HepG2 (cell line): ENCODE results near the gene CLDN3. TPM values are rescaled to one million over a fixed set of nuclear protein-coding genes. Genes with fewer than 3 reads are reported as not detected.

ENCODE experiments used
- ARHGAP35 ChIP-seq: sonication (generic); formaldehyde crosslinking; IDR thresholded peaks from 2 replicates; pipeline ENCODE4 v1.9.0; 2022; ENCODE audit warnings: mild to moderate bottlenecking, inconsistent platforms, moderate library complexity, missing genetic modification reagents, borderline replicate concordance
- ARNT2 ChIP-seq: sonication (generic); formaldehyde crosslinking; IDR thresholded peaks from 2 replicates; pipeline ENCODE4 v1.8.0; 2022; ENCODE audit warnings: mild to moderate bottlenecking, low read depth, missing genetic modification reagents, moderate library complexity
- ATF5 ChIP-seq: sonication (generic); formaldehyde crosslinking; IDR thresholded peaks from 2 replicates; pipeline ENCODE4 v1.4.0; 2020; ENCODE audit warnings: mild to moderate bottlenecking, low read depth, missing genetic modification reagents
- DMTF1 ChIP-seq: sonication (generic); formaldehyde crosslinking; IDR thresholded peaks from 2 replicates; pipeline ENCODE4 v1.4.0; 2020; ENCODE audit warnings: mild to moderate bottlenecking, missing genetic modification reagents
- E2F1 ChIP-seq: sonication (generic); formaldehyde crosslinking; IDR thresholded peaks from 2 replicates; pipeline ENCODE4 v1.5.0; 2020; ENCODE audit warnings: missing genetic modification reagents
- FOXO1 ChIP-seq: sonication (generic); formaldehyde crosslinking; IDR thresholded peaks from 2 replicates; pipeline ENCODE4 v1.4.0; 2020; ENCODE audit warnings: missing genetic modification reagents
- HOXA3 ChIP-seq: sonication (generic); formaldehyde crosslinking; IDR thresholded peaks from 2 replicates; pipeline ENCODE4 v1.5.0; 2020; ENCODE audit warnings: missing genetic modification reagents
- MLLT10 ChIP-seq: sonication (generic); formaldehyde crosslinking; IDR thresholded peaks from 2 replicates; pipeline ENCODE4 v1.4.0; 2020; ENCODE audit warnings: missing genetic modification reagents
- PAF1 ChIP-seq: IDR thresholded peaks from 2 replicates; pipeline ENCODE4 v1.6.1; 2016; ENCODE audit warnings: missing genetic modification reagents, missing compliant biosample characterization
- PPARG ChIP-seq: conservative IDR thresholded peaks from 2 replicates; pipeline ENCODE4 v1.6.1; 2016; ENCODE audit warnings: missing biosample characterization, missing genetic modification reagents
- ZBTB20 ChIP-seq: sonication (generic); formaldehyde crosslinking; IDR thresholded peaks from 2 replicates; pipeline ENCODE4 v1.8.1; 2023; ENCODE audit warnings: missing genetic modification reagents, low read depth, mild to moderate bottlenecking, borderline replicate concordance
- ZFP36L2 ChIP-seq: sonication (generic); formaldehyde crosslinking; IDR thresholded peaks from 2 replicates; pipeline ENCODE4 v1.4.0; 2020; ENCODE audit warnings: missing genetic modification reagents
- ZNF136 ChIP-seq: sonication (generic); formaldehyde crosslinking; IDR thresholded peaks from 2 replicates; pipeline ENCODE4 v1.8.1; 2022; ENCODE audit warnings: low read depth, mild to moderate bottlenecking, moderate library complexity, missing genetic modification reagents
- ZNF143 ChIP-seq: sonication (generic); formaldehyde crosslinking; IDR thresholded peaks from 2 replicates; pipeline ENCODE4 v1.4.0; 2020; ENCODE audit warnings: missing genetic modification reagents
- ZNF44 ChIP-seq: sonication (generic); formaldehyde crosslinking; IDR thresholded peaks from 2 replicates; pipeline ENCODE4 v1.5.1; 2020; ENCODE audit warnings: mild to moderate bottlenecking, missing genetic modification reagents
- ZNF512B ChIP-seq: sonication (generic); formaldehyde crosslinking; IDR thresholded peaks from 2 replicates; pipeline ENCODE4 v1.5.1; 2020; ENCODE audit warnings: missing genetic modification reagents, mild to moderate bottlenecking, borderline replicate concordance
- ZNF713 ChIP-seq: sonication (generic); formaldehyde crosslinking; IDR thresholded peaks from 2 replicates; pipeline ENCODE4 v1.4.0; 2020; ENCODE audit warnings: mild to moderate bottlenecking, missing genetic modification reagents
- polyA plus RNA-seq, 8 experiments: library from polyadenylated mRNA; depleted of rRNA in 3 of 8; stranded (reverse) in 7 of 8; unstranded in 1 of 8; fragments of >200 nt; fragmentation: Illumina TruSeq in 4 of 8; extraction: Trizol in 4 of 8; gene quantifications; 2 replicates each; pipeline versions ENCODE4 v1.2.1 to v1.2.3, GENCODE V29; 2011 to 2016; ENCODE audit warnings: low read depth in 4 of 8, missing spikeins in 1 of 8, mixed read lengths in 1 of 8; ENCODE audit not compliant: insufficient read depth in 1 of 8
- total RNA-seq, 5 experiments: library from RNA; depleted of rRNA; stranded (reverse); fragments of >200 nt; fragmentation: Illumina TruSeq; extraction: Trizol; gene quantifications; 2 replicates each; pipeline ENCODE4 v1.2.3, GENCODE V29; 2016; ENCODE audit warnings: low read depth in 1 of 5
- TF ChIP-seq, protein P1 (sequence below): sonication (generic); formaldehyde crosslinking; conservative IDR thresholded peaks from 2 replicates; pipeline ENCODE4 v1.8.0; 2022; ENCODE audit warnings: mild to moderate bottlenecking, moderate library complexity, missing genetic modification reagents
- TF ChIP-seq, protein P2 (sequence below): IDR thresholded peaks from 2 replicates; pipeline ENCODE4 v1.6.1; 2016

CLDN3 gene
- total and polyA plus RNA-seq, 2 of the 13 experiments (the other 11 are each of a cell fraction or from before 2014, with no cell fraction given), result 0.31 to 0.51 TPM

DNA sequence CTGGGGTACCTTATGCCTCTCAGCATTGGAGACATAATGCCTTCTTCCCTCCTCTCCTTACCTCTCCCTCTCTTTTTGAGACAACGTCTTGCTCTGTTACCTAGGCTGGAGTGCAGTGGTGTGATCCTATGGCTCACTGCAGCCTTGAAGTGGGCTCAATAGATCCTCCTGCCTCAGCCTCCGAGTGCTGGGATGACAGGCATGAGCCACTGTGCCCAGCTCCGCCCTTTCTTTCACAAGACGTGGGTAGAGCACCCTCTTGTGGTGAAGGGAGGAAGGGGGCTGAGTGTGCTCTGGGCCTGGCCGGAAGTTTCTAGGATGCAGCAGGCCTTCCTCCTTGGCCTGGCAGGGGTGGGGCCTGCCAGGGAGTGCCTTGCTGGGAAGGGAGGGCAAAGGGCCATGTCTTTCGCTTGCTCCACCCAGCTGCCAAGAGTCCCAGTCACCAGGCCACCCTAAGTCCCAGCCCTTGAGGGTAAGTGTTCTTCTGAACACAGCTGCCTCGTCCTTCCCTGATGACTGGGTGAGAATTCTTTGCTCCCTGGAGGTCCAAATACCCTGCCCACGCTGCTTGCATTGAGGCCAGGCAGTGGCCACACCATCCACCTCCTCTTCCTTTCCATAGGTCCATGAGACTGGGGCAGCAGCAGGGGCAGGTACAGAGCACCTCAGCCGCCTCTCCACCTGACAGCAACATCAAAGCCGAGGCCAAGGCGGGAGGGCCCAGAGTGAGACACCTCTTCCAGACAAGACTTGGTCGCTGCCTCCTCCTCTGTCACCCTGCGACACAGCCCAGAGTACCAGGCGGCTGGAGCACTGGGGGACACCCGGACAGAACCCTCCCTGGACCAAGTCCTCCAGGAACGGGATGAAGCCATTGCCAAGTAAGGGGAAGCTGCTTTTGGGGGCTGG lies 35.2 kb downstream of the CLDN3 start (continued):
- TF ChIP-seq, protein P1, sequence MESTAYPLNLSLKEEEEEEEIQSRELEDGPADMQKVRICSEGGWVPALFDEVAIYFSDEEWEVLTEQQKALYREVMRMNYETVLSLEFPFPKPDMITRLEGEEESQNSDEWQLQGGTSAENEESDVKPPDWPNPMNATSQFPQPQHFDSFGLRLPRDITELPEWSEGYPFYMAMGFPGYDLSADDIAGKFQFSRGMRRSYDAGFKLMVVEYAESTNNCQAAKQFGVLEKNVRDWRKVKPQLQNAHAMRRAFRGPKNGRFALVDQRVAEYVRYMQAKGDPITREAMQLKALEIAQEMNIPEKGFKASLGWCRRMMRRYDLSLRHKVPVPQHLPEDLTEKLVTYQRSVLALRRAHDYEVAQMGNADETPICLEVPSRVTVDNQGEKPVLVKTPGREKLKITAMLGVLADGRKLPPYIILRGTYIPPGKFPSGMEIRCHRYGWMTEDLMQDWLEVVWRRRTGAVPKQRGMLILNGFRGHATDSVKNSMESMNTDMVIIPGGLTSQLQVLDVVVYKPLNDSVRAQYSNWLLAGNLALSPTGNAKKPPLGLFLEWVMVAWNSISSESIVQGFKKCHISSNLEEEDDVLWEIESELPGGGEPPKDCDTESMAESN (CRISPR knock-in tag), result 0 out of 2 replicates have a peak, but pooled peaks have one; percentile 34
- TF ChIP-seq ZNF512B (peak; percentile 43; the same call in 1 of the 2 replicates), ZNF713 (CRISPR knock-in tag) (no peak), DMTF1 (no peak), HOXA3 (peak; percentile 41; the same call in 1 of the 2 replicates), ZNF44 (CRISPR knock-in tag) (no peak), E2F1 (CRISPR knock-in tag) (no peak), ZFP36L2 (CRISPR knock-in tag) (no peak), ATF5 (CRISPR knock-in tag) (no peak), PPARG (0 out of 2 replicates have a peak, but pooled peaks have one; percentile 31), ZNF136 (no peak), ARNT2 (CRISPR knock-in tag) (0 out of 2 replicates have a peak, but pooled peaks have one; percentile 46), FOXO1 (CRISPR knock-in tag) (no peak), MLLT10 (CRISPR knock-in tag) (no peak), ZNF143 (CRISPR knock-in tag) (no peak), ZBTB20 (no peak), ARHGAP35 (CRISPR knock-in tag) (no peak), PAF1 (CRISPR knock-in tag) (no peak)
- TF ChIP-seq, protein P2, sequence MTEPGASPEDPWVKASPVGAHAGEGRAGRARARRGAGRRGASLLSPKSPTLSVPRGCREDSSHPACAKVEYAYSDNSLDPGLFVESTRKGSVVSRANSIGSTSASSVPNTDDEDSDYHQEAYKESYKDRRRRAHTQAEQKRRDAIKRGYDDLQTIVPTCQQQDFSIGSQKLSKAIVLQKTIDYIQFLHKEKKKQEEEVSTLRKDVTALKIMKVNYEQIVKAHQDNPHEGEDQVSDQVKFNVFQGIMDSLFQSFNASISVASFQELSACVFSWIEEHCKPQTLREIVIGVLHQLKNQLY, result no peak
